Activated gamma-delta T cell treated with Interleukin-2 at 50 U/mL for 16 hours (primary cell): Measurements from ENCODE around the gene FOXK1.

Source experiments
- DNase-seq: peaks from one replicate; pipeline ENCODE4 v3.0.0-alpha.2; 2020

Gene FOXK1

GRCh38 chr7:4700577-4701235 lies 18.6 kb downstream of the FOXK1 start:
- no peak for DNase-seq

DNA sequence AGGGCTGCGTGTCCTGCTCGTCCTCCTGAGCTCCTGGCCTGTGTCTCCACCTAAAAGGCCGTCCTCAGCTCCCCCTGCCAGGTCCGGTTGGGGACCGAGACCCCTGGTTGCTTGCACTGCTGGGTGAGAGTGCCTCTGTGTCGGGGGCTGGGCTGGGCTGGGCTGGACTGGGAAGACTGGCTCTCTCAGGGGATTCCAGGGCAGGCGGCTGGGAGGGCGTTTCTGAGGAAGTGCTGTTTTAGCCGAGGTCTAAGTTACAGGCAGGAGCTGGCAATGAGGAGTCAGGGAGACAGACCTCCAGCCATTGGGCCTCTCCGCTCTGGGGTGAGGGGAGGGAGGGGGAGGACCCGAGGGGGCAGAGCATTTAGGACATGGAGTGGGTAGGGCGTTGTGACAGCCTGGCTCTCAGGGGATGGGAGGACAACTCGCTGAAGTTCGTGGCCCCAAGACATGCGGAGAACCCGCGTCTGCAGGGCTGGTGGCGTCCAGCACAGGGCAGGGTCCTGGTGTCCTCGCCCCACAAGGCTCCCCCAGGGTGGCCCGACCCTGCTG lies 20.9 kb downstream of the FOXK1 start:
- no peak for DNase-seq

- no peak for DNase-seq
These were observed 21.4 kb downstream of the FOXK1 start for GRCh38 chr7:4703532-4703931.

DNA sequence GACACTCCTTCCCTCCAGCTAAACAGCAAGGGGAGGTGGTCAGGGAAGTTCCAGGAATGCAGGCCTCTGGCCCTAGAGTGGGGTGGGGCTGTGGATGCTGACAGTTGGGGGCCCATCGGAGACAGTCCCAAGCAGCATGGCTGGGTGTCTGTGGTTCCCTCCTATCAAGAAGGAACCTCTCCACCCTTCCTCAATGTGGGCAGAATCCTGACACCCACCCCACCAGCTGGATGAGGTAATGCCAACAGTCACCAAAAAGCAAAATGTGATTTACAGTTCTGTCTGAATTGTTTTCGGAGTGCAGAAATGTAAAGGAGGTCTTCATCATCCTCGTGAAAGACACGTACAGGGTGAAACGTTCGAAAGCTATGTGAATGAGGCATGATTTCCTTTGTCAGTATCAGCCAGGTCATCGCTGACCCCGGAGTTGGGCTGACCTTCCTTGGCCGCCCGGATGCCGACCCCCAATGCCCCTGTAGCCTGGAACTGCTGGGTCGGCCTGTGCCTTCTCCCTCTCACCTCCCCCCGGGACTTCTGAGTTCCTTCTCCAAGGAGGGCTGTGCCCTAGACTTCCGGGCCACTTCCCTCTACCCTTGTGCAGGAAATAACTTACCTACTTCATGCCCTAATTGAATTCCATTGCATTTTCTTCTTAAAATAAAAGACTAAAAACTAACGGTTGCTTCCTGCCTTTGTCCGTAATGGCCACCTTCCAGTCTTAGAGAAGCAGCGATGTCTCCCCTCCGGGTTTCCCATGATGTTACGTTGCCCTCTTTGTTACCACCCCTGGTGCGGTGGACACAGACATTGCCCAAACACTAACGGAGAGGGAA lies 24.5 kb downstream of the FOXK1 start:
- DNase-seq, result no peak

DNA sequence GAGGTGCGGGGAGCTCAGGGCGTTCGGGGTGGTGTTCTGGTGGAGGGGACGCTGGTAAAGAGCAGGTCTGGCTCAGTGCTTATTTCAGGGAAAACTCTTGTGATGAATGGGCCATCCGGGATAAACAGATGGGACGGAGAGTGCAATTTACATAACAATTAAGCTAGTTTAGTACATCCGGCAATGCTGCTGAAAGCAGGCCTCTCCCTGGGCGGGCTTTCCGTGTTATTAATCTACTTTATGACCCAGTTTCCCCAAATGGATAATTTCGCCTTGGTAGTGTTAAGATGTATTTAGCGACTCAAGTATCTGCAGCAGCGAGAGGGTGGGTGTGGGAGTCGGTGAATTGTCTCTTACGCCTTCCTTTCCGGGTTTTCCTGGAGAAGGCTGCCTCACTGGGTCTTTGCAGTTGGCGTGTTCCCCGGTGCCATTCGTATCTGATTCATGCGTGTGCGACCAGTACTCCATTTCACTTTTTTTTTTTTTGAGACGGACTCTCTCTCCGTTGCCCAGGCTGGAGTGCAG lies 25.2 kb downstream of the FOXK1 start:
- no peak for DNase-seq

GRCh38 chr7:4707980-4708411 lies 25.9 kb downstream of the FOXK1 start:
- no peak for DNase-seq

DNA sequence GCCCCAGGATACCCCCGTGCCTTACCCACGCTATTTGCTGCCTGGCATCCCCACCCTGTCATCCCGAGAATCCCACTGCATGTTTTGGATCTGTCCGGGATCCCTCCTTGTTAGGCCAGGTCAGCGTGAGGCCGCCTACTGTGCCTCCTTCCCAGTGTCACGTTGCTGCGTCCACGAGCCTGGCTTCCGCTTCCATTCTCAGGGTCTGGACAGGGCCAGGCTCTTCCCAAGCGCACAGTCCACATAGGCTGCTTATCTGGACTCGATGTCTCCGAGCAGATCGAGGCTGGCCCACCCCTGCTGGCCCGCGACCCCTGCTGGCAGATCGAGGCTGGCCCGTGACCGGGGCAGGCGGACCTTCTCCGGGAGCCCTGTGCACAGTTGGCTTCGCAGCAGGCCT lies 27.1 kb downstream of the FOXK1 start:
- DNase-seq, result no peak

GRCh38 chr7:4711093-4711492 lies 29.0 kb downstream of the FOXK1 start:
- no peak for DNase-seq

GRCh38 chr7:4711634-4712033 lies 29.5 kb downstream of the FOXK1 start:
- no peak for DNase-seq

DNA sequence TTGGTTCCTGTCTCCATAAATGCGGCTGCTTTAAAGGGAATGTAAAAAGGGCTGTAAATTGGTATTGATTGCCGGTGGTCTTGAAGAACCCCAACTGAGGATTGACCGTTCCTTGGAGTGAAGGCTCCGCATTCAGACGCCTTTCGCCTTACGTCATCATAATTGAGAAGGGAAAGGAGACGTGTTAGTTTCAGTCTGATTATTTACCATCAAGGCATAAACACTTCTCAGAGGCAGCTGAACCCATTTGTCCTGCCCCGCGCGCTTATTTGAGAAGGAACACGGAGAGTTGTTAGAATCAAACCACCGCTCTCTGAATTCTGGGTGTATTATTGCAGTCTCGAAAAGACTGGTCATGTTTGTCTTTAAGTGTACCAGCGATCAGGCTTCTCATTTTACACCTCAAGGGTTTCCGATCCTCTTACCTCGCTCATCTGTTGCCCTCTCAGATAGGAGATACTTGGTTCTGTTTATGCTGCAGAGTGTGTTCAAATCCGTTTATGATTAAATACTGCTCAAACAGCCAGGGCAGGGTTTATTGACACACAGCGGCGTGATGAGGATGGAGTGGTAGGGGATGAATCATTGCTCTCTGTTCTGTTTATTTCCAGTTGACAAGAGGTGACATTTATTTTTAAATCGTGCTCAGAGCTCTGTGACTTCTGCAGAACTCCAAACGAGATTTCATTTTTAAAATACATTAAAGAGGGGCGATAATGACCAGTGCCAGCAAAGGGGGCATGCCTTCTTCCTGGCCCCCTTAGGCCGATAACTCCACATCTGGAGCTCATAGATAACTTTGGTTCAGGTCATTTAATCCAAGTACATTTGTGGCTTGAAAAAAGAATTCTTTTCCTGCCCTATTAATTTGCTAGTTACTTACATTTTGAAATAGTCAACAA lies 30.4 kb downstream of the FOXK1 start:
- no peak for DNase-seq

DNA sequence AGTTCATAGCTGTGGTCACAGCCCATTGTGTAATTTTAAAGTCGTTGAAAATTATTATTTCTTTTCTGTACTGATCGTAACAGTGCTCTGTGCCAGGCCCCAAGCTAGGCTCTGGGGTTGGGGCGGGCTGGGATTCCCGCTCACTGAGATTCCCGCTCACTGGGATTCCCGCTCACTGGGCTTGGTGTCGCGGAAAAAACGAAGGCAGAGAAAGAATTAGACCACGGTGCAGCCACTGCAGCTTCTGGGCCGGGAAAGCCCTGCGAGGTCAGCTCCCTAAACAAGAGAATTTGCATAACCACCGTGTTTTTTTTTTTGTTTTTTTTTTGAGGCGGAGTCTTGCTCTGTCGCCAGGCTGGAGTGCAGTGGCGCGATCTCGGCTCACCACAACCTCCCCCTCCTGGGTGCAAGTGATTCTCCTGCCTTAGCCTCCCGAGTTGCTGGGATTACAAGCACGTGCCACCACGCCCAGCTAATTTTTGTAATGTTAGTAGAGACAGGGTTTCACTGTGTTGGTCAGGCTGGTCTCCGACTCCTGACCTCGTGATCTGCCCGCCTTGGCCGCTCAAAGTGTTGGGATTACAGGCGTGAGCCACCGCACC lies 31.2 kb downstream of the FOXK1 start:
- DNase-seq, result no peak

DNA sequence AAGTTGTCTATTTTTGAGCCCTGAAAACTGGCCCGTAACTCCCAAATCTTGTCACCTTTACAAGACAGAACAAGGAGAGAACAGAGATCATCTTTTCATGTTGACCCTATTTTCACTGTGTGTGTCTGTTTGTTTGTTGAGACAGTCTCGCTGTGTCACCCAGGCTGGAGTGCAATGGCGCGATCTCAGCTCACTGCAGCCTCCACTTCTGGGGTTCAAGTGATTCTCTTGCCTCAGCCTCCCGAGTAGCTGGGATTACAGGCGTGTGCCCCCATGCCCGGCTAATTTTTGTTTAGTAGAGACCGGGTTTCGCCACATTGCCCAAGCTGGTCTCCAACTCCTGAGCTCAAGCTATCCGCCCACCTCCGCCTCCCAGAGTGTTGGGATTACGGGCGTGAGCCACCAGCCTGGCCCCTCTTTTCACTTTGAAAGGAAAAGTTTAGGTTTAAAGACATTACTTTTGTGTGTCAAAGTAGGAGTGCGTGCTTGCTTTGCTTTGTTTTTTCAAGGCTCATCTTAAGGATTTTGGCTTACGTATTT lies 32.1 kb downstream of the FOXK1 start:
- DNase-seq, result no peak

GRCh38 chr7:4714767-4715409 lies 32.8 kb downstream of the FOXK1 start:
- no peak for DNase-seq

GRCh38 chr7:4715410-4715776 lies 33.3 kb downstream of the FOXK1 start:
- DNase-seq, result no peak

DNA sequence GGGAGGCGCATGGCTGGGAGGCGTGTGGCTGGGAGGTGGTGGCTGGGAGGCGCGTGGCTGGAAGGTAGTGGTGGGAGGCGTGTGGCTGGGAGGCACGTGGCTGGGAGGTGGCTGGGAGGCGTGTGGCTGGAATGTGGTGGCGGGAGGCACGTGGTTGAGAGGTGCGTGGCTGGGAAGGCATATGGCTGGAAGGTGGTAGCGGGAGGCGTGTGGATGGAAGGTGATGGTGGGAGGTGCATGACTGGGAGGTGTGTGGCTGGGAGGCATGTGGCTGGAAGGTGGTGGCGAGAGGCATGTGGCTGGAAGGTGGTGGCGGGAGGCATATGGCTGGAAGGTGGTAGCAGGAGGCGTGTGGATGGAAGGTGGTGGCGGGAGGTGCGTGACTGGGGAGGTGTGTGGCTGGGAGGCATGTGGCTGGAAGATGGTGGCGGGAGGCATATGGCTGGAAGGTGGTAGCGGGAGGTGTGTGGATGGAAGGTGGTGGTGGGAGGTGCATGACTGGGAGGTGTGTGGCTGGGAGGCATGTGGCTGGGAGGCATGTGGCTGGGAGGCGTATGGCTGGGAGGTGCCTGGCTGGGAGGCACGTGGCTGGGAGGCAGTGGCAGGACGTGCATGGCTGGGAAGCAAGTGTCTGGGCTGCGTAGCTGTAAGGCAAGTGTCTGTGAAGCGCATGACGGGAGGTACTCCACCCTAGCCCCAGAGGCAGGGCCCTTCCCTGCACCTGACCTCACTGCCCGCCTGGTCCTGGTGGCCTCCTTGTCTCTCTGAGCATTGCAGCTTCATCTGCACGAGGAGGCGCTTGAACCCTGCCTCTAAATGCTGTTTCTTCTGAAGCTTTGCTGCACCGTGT lies 35.1 kb downstream of the FOXK1 start:
- no peak for DNase-seq

DNA sequence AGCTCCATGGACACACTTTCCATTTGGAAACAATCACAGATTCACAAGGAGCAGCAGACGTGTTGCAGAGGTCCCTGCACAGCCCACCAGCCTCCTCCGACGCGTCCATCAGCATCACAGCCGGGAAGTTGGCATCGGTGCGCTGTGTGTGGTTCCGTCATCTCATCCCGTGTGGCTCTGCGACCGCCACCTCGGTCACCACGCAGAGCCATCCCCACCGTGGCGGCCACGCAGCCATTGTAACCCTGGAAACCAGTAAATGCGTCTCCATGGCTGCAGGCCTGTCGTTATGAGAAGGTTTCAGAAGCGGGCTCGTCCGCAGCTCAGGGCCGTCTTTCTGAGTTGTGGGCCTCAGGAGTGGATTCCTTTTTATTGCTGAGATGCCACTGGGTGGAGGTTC lies 36.0 kb downstream of the FOXK1 start:
- no peak for DNase-seq

DNA sequence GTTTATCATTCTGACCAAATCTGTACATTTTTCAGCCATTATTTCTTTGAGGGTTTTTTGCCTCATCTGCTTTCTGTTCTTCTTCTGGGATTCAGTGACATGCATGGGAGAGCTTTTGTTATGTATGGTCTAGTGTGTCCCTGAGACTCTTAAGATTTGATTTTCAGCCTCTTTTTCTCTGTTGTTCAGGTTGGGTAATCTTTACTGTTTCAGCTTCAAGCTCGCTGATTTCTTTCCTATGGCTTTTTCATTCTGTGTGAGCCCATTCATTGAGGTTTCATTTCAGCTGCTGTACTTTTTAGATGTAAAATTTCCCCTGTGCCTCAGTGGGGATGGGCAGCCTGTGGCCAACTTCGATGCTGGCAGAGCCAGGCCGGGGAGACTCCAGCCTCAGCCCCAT lies 38.1 kb downstream of the FOXK1 start:
- DNase-seq, result no peak

- no peak for DNase-seq
These were observed 40.2 kb downstream of the FOXK1 start for GRCh38 chr7:4722308-4722707.

- DNase-seq, result no peak
These were observed 41.0 kb downstream of the FOXK1 start for GRCh38 chr7:4722960-4723630.

- no peak for DNase-seq
These were observed 42.5 kb downstream of the FOXK1 start for GRCh38 chr7:4724648-4725013.
